Calu3 (cell line): ENCODE results near the gene SDR42E2. TPM values are rescaled to one million over a fixed set of nuclear protein-coding genes. Genes with fewer than 3 reads are reported as not detected.

Experiments used
- BruUV-seq: library from RNA; stranded (reverse); fragments of 400-500 nt; replicated peaks from 2 replicates; lab custom pipeline; 2021; lab: Mats Ljungman, UMichigan
- CTCF ChIA-PET: fragments of 300-600 bp; sonication (Branson Sonifier 250); formaldehyde crosslinking; loops from one replicate; lab custom pipeline; 2022; ENCODE audit warnings: antibody characterized with exemption; lab: Charles Lee
- DNase-seq: peaks from one replicate; pipeline ENCODE4 v3.0.0; 2022
- H3K27ac Mint-ChIP-seq: one replicate; pipeline ENCODE4 v1.8.0; 2022; ENCODE audit warnings: mixed read lengths; ENCODE audit not compliant: unreplicated experiment
- H3K27me3 Mint-ChIP-seq: one replicate; pipeline ENCODE4 v1.8.0; 2022; ENCODE audit warnings: mixed read lengths; ENCODE audit not compliant: unreplicated experiment
- H3K36me3 Mint-ChIP-seq: one replicate; pipeline ENCODE4 v1.8.0; 2022; ENCODE audit warnings: mild to moderate bottlenecking, moderate library complexity, mixed read lengths; ENCODE audit not compliant: insufficient read depth, unreplicated experiment
- H3K4me1 Mint-ChIP-seq: one replicate; pipeline ENCODE4 v1.8.0; 2022; ENCODE audit warnings: mild to moderate bottlenecking, low read depth, mixed read lengths; ENCODE audit not compliant: unreplicated experiment
- H3K4me3 Mint-ChIP-seq: one replicate; pipeline ENCODE4 v1.8.0; 2022; ENCODE audit warnings: mild to moderate bottlenecking, low read depth, moderate library complexity, mixed read lengths; ENCODE audit not compliant: unreplicated experiment
- H3K9me3 Mint-ChIP-seq: one replicate; pipeline ENCODE4 v1.8.0; 2022; ENCODE audit warnings: low read depth, mixed read lengths; ENCODE audit not compliant: unreplicated experiment
- intact Hi-C: fragments of 100-400 bp; cut with micrococcal nuclease; formaldehyde crosslinking; loops from one replicate; pipeline ENCODE4 v1.10.0; 2022; ENCODE audit not compliant: unreplicated experiment
- total RNA-seq: library from RNA; stranded (reverse); gene quantifications from 2 replicates; pipeline ENCODE4 v1.2.3, GENCODE V29; 2022
- TF ChIP-seq, protein P1 (sequence below): fragments of 200-600 bp; IDR thresholded peaks from one replicate; pipeline ENCODE4 v1.8.0; 2022; ENCODE audit warnings: antibody characterized with exemption; ENCODE audit not compliant: unreplicated experiment

Gene SDR42E2
- total RNA-seq, 1 experiment from 2014 or later, result not detected

DNA sequence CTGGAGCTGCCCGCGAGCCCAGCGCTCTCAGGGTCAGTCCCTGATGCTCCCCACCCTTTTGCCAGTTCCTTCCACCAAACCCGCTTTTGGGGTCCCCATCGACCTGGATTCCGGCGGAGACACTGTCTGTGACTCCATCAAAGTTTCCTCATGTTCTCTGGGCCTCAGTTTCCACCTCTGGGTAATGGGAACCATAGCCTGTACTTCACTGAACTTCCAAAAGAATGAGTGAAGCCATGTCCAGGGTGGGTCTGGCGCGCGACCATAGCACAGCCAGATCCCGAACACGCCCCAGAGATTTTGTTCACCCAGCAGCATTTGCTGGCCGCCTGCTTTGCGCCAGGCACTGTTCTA lies 327 bp downstream of the SDR42E2 start:
- no peak for DNase-seq
- Mint-ChIP-seq H3K27me3 (peaks cover 42% of the 10 kb centered on the region), H3K9me3 (peaks cover 5% of the 10 kb centered on the region), H3K27ac (no peak overlapping the region), H3K4me1 (no peaks in the 10 kb centered on the region), H3K36me3 (no peaks in the 10 kb centered on the region), H3K4me3 (no peak overlapping the region)
- TF ChIP-seq, protein P1, sequence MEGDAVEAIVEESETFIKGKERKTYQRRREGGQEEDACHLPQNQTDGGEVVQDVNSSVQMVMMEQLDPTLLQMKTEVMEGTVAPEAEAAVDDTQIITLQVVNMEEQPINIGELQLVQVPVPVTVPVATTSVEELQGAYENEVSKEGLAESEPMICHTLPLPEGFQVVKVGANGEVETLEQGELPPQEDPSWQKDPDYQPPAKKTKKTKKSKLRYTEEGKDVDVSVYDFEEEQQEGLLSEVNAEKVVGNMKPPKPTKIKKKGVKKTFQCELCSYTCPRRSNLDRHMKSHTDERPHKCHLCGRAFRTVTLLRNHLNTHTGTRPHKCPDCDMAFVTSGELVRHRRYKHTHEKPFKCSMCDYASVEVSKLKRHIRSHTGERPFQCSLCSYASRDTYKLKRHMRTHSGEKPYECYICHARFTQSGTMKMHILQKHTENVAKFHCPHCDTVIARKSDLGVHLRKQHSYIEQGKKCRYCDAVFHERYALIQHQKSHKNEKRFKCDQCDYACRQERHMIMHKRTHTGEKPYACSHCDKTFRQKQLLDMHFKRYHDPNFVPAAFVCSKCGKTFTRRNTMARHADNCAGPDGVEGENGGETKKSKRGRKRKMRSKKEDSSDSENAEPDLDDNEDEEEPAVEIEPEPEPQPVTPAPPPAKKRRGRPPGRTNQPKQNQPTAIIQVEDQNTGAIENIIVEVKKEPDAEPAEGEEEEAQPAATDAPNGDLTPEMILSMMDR, result no peak
- BruUV-seq, result no TSS peak
- CTCF ChIA-PET, result no interaction called here
- intact Hi-C loops, result no loop called here

DNA sequence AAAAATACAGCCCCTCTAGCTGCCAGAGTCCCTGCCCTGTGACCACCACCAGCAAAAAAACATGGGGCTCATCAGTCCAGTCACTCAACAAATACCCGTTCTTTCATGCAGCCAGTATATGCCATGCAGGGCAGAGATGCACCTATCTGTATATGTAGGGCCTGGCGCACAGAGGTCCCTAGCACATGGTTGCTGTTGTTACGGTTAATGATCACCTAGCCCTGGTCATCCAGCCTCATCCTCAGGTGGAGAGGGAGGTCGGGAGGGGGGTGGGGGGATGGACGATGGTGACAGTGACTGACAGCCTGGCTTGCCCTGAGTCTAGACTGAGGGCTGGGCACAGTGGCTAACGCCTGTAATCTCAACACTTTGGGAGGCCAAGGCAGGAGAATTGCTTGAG lies 1.5 kb downstream of the SDR42E2 start:
- no TSS peak for BruUV-seq
- Mint-ChIP-seq H3K4me1 (no peaks in the 10 kb centered on the region), H3K27me3 (peaks cover 35% of the 10 kb centered on the region), H3K27ac (no peak overlapping the region), H3K9me3 (peaks cover 5% of the 10 kb centered on the region), H3K36me3 (no peaks in the 10 kb centered on the region), H3K4me3 (no peak overlapping the region)
- TF ChIP-seq, protein P1, result no peak
- intact Hi-C loops, result no loop called here
- CTCF ChIA-PET, result interaction anchor here (0.6 kb wide), 1 partner anchor 23 kb away, joined by 3 read pairs; no protein-coding TSS in a partner anchor
- no peak for DNase-seq

DNA sequence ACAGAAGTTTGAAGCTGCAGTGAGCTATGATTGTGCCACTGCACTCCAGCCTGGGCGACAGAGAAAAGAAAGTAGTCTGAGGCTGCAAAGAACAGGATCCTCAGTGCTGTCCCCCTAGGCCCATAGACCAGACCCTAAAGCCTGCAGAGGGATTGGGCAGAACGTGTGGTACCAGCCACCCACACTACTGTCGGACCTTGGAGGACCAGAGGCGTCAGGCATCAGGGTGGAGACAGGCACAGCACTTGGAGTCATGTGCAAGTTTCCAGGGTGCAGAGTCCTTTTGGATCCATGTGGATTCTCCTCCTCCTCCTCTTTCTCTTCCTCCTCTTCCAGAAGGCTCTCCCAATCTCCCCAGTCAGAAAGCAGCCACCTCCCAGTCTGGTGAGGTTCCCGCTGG lies 2.2 kb downstream of the SDR42E2 start:
- no TSS peak for BruUV-seq
- Mint-ChIP-seq H3K4me3 (no peak overlapping the region), H3K27ac (no peak overlapping the region), H3K27me3 (peaks cover 29% of the 10 kb centered on the region), H3K36me3 (no peaks in the 10 kb centered on the region), H3K9me3 (peaks cover 5% of the 10 kb centered on the region), H3K4me1 (no peaks in the 10 kb centered on the region)
- intact Hi-C loops, result no loop called here
- CTCF ChIA-PET, result no interaction called here
- TF ChIP-seq, protein P1, result no peak
- DNase-seq, result no peak

DNA sequence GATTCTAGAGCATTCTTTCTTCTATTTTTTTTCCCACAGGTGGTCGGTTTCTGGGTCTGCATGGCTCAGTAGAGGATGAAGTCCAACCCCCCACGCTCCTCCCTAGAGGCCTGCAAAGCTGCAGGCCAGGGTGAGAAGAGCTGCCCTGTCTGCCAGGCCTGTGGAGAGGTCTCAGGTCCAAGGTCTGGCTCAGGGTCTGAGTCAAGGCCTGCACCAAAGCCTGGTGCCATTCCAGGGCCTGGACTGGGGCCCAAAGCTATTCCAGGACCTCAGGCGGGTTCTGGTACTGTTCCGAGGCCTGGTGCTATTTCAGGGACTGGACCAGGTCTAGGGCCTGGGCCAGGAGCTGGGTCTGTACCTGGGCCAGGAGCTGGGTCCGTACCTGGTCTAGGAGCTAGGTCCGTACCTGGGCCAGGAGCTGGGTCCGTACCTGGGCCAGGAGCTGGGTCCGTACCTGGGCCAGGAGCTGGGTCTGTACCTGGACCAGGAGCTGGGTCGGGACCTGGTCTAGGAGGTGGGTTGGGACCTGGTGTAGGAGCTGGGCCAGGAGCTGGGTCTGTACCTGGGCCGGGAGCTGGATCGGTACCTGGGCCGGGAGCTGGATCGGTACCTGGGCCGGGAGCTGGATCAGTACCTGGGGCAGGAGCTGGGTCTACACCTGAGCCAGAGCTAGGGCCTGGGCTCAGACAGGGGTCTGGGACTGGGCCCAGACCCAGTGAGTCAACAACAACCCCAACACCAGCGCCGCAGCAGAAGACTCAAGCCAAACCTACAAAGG lies 3.4 kb downstream of the SDR42E2 start:
- no peak overlapping the region for H3K27ac Mint-ChIP-seq
- TF ChIP-seq, protein P1, result no peak
- H3K4me3 Mint-ChIP-seq, result no peak overlapping the region
- DNase-seq, result no peak
- no peaks in the 10 kb centered on the region for H3K4me1 Mint-ChIP-seq
- intact Hi-C loops, result no loop called here
- peaks cover 5% of the 10 kb centered on the region for H3K9me3 Mint-ChIP-seq
- BruUV-seq, result no TSS peak
- CTCF ChIA-PET, result interaction anchor here (0.6 kb wide), 1 partner anchor 122 kb away, joined by 4 read pairs; no protein-coding TSS in a partner anchor
- no peaks in the 10 kb centered on the region for H3K36me3 Mint-ChIP-seq
- H3K27me3 Mint-ChIP-seq, result peaks cover 16% of the 10 kb centered on the region
